HG02970 (cell line): ENCODE measurements around the gene PODNL1.

Experiments used
- ATAC-seq: cut with Tn5 transposase; IDR thresholded peaks from one replicate; pipeline ENCODE4 v1.9.1; 2021; ENCODE audit warnings: mild to moderate bottlenecking, moderate library complexity, moderate number of reproducible peaks; ENCODE audit not compliant: unreplicated experiment, low FRiP score

PODNL1 gene, protein sequence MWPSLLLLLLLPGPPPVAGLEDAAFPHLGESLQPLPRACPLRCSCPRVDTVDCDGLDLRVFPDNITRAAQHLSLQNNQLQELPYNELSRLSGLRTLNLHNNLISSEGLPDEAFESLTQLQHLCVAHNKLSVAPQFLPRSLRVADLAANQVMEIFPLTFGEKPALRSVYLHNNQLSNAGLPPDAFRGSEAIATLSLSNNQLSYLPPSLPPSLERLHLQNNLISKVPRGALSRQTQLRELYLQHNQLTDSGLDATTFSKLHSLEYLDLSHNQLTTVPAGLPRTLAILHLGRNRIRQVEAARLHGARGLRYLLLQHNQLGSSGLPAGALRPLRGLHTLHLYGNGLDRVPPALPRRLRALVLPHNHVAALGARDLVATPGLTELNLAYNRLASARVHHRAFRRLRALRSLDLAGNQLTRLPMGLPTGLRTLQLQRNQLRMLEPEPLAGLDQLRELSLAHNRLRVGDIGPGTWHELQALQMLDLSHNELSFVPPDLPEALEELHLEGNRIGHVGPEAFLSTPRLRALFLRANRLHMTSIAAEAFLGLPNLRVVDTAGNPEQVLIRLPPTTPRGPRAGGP

DNA sequence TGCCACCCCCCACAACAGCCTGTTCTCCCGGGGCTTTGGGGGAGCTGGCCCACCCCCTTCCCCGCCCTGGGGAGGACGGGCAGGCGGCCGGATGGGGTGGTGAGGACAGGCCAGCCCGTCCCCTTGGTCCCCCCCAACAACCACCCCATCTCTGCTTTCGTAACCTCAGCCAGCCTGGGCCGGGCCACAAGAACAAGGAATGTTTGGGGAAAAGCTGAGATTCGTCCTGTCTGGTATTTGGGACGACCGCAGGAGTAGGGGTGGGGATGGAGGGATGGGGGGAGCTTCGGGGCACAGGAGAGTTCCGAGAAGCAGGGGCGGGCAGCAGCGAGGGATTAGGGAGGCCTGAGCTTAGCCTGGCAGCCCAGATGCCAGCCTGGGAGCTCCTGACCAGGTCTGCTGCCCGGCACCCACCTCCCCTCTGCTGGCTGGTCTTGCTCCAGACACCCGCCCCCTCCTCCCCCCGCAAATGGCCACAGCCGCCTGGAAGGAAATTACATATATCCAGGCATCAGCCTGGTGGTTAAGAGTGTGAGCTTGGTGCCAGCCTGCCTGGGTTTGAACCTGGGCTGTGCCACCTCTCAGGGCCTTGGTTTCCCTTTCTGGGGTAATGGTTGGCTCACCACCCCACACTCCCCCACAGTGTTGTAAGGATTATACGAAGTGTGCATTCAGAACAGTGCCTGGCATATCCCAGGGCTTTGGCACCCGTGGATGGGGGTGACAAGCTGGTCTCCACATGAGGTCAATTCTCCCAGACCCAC lies at the start of gene PODNL1:
Gene PODNL1 (minus strand): TSS at position 117 of the 764 bp plus-strand sequence. CDS start 236 bp downstream, outside the sequence.
- ATAC-seq: no peak

DNA sequence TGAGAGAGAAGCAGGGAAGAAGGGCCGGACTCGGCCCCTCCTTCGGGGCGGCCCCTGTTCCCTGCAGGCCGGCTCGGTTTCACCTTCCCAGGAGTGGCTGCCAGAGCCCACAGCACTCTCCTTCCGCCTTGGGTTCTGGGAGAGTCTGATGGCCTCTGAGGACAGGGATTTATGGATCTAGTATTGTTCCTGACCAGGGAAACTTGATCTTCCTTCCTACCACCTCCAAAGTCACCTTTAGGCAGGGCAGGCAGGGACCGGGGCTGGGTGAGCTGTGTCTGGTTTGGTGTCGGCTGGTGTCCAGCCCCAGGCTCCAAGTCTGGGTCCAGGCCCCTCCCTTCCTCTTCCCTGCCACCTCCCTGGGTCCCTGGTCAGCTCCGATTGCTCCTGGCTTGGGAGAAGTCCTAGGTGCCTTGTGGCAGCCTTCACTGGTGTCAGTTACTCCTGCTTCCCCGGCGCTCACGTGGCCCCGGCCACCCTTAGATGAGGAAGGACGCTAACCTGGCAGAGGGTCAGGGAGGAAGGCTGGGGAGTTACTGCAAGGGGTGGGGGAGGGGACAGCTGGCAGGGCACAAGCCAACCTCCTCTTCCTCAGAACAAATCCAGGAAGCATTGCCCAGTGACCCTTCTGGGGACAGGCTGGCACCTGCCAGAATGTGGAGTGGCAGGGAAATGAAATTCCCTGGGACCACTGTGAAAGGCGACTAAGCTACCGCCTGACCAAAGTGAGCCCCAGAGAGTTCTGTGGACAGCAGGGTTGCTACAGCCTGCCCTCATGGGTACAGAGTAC lies 49.1 kb upstream of the PODNL1 start:
- ATAC-seq: no peak

DNA sequence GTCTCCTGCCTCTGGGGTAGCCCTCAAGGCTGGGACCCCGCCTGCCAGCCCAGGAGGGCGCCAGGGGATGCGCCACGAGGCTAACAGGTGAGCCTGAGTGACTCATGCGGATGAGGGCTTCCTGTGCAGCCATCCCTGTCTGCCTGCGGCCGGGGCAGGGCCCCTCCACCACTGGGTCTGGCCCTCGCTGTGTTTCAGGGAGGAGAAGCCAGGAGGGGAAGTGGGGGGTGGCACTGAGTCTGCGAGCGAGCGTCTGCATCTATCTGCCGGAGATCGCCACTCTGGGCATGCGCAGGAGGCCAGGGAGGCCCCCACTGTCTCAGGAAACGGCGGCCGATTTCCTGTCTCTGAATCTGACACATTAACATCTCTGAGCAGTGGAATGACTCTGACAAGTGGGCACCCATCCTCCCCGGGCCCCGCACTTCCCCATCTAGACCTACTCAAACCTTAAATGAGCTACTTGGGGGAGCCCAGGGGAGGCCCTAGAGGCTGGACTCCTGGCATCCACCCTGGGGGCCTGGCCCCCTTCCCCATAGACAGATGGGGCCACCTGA lies 48.2 kb upstream of the PODNL1 start:
- peak; percentile 75 for ATAC-seq

DNA sequence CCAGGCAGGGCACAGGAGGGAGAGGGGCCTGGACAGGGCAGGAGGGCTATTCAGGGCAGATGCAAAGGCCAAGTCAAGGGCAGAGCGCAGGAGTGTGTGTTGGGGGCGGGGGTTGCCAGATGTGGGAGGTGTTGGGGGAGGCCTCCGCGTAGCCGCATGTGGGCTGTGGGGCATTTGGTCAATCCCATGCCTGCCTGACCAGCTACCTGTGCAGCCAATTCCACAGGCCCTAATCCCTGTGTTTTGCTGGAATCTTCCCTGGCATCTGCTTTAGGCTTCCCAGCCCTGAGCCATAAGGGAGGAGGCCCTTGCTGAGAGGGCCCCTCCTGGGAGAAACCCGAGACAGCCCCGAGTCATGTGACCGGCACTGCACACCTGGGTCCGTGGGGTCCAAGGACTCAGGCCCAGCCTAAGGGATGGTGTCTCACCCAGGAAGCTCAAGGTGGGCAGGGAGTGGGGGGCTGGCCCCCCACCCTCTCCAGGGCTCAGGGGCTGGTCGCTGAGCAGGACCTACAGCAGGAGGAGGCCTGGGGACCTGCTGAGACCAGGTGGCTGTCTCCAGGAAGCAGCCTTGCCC lies 47.6 kb upstream of the PODNL1 start:
- ATAC-seq: no peak

DNA sequence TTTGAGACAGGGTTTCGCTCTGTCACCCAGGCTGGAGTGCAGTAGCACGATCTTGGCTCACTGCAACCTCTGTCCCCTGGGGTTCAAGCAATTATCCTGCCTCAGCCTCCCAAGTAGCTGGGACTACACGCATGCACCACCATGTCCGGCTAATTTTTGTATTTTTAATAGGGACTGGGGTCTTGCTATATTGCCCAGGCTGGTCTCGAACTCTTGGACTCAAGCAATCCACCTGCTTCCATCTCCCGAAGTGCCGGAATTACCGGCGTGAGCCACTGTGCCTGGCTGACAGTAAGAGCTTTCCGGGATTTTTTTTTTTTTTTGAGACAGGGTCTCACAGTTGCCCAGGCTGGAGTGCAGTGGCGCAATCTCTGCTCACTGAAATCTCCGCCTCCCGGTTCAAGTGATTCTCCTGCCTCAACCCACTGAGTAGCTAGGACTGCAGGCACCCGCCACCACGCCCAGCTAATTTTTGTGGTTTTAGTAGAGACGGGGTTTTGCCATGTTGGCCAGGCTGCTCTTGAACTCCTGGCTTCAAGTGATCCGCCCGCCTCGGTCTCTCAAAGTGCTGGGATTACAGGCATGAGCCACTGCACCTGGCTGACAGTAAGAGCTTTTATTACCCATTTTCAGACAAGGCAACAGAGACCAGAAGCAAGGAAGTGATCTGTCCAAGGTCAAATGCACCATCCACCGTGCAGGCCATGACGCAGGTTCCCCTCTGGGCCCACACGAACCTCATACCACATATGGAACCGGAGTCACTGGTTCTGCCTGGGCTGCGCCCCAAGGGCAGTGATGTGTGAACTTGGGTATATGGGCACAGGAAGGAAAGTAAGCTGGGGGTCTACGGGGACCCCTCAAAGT lies 46.9 kb upstream of the PODNL1 start:
- ATAC-seq: no peak

DNA sequence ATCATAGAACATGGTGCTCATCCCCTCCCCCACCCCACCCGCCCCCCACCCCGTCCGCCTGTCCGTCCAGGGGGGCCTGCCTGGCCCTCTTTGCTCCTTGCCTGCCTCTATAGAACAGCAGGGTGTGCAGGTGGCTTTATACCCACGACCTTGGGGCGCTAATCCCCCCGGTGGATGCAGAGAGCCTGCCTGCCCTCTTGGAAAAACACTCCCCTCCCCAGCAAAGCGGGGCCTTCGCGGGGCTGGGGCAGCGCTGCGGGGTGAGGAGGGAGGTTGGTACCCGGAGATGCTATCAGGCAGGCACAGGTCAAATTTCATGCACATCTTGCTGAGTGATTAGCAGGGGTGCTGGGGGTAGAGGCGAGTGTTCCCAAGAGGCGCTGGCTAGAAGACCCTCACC lies 46.0 kb upstream of the PODNL1 start:
- no peak for ATAC-seq

DNA sequence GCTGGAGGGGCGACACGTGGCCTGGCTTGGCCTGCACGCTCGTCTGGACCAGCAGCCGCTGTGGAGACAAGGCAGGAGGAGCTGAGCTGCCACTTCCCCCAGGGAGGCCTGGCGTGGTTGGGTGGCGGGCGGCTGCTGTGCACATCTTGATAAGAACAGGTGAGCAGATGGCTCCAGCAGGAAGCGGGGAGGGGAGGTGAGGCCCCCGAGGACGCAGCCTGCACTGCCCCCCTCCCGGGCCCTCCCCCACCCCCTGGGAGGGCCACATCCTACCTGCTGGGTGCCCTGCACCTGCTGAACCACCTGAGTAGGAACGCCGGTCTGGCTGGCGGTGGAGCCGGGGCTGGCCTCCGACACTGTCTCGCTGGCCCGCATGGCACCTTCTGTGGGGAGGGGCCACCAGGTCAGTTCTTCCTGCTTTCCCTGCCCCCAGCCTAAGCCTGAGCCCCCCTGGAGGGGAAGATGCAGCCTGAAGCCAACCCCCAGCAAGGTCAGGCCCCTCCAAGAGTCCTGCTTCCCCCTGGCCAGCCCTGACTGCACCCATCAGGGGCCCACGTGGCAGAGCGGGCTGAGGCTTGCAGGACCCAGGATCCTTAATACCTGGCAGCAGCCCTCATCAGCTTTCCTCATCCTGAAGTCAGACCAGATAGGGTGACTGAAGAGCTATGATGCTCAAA lies 45.1 kb upstream of the PODNL1 start:
- no peak for ATAC-seq

DNA sequence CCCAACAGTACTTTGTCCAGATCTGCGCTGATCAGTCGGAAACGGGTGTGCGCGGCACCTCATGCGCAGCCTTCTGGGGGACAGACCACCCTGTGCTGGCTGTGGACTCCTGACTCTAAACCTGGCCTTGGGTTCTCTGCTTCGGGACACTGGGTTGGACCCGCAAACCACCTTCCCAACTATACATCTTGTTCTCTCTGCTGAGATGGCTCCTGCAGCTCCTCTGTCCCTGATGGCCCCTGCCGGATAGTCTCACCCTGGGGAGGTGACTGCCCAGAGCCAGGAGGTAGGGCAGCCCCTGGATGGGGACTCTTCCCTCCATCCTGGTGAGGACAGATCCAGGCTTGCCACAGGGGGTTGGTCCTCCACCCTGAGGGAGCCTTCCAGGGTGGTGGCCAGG lies 44.6 kb upstream of the PODNL1 start:
- ATAC-seq: no peak

DNA sequence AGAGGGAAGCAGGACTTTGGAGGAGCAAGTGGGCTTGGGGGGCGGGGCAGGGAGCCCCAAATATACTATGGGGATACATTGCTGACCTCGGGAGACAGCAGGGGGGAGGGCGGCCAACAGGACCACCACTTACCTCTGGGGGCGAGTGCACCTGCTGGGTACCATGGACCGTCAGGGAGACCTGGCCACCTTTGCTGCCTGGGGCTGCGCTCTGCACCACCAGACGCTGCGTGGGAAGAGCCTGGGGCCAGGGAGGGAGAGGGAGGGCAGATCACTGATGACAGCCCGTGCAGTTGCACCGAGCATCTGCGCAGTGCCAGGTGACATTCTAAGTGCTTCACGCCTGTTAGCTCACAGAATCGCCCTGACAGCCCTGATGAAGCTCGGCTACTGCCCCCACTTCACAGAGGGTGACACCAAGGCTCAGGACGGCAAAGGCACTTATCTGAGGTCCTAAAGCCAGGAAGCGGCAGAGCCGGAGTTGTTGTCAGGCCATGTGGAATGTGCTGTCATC lies 43.8 kb upstream of the PODNL1 start:
- ATAC-seq: no peak

DNA sequence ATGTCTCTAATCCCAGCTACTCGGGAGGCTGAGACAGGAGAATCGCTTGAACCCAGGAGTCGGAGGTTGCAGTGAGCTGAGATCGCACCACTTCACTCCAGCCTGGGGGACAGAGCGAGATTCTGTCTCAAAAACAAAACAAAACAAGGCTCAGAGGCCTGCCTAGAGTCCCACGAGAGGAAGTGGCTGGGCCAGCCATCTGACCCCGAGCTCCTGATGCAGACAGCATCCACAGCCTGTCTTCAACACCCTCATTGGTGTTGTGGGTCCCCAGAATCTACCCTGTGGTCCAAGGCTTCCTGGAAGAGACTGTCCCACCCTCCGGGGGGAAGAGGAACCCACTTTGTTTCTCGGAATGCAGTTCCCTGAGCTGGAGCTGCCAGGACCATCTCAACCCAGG lies 43.2 kb upstream of the PODNL1 start:
- no peak for ATAC-seq

DNA sequence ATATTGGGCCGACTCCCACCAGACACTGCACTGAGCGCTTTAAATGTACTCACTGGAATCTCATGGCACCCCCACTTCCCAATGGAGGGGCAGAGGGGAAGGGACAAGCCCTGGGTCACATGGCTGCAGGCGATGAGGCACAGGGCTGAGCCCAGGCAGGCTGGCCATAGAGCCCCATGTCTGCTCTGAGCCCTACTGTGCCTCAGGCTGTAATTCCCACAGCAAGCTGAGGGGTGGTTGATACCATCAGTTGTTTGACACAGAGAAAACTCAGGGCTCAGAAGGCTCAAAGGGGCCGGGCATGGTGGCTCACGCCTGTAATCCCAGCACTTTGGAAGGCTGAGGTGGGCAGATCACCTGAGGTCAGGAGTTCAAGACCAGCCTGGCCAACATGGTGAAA lies 42.8 kb upstream of the PODNL1 start:
- no peak for ATAC-seq

DNA sequence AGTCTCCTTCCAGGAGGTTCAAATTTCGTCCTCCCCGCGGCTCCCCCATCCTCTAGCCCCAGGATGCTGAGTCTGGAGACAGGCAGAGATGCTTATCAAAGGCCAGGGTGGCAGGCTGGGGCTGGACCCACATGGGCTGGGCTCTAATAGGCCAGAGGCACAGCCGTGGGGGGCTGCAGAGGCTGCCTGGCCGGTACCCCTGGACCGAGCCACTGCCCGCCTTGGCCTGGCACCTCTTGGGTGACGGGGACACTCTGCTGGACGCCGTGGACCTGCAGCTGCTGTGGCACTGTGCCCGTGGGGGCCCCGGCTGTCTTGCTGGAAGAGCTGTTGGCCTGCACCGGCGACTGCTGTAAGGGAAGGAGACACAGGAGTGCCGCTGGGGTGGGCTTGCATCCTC lies 42.1 kb upstream of the PODNL1 start:
- no peak for ATAC-seq

DNA sequence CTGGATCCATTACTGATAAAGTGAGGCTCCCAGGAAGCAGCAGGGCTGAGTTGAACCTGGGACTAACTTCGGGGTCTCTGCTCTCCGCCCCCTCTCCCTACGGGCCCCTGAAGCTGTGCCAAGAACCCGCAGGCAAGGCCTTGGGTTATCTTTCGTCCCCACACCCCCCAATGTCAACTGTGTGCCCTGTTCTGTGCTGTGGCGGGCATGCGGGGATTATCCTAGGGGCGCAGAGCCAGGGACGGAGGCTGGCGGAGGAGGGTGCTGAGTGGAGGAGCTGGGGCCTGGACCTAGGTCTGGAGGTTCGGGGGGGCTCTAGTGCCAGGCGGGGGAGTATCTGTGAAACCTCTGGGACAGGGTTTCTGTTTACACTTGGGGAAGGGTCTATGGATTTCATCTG lies 41.5 kb upstream of the PODNL1 start:
- ATAC-seq: no peak

DNA sequence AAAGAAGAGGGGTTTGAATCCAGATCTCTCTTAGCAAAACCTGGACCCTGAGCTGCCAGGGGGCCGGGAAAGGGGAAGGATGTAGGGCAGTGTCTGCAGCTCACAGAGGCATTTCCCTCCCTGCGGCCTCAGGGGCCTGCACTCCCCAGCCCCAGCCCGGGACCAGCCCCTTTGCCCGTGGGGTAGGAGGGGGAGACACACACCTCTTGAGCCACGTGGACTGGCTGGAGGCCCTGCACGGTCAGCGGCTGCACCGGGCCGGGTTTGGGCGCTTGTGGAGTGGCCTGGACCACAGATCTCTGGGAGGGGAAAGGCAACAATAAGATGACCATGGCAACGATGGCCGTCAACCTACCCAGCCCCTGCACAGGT lies 41.0 kb upstream of the PODNL1 start:
- ATAC-seq: no peak

DNA sequence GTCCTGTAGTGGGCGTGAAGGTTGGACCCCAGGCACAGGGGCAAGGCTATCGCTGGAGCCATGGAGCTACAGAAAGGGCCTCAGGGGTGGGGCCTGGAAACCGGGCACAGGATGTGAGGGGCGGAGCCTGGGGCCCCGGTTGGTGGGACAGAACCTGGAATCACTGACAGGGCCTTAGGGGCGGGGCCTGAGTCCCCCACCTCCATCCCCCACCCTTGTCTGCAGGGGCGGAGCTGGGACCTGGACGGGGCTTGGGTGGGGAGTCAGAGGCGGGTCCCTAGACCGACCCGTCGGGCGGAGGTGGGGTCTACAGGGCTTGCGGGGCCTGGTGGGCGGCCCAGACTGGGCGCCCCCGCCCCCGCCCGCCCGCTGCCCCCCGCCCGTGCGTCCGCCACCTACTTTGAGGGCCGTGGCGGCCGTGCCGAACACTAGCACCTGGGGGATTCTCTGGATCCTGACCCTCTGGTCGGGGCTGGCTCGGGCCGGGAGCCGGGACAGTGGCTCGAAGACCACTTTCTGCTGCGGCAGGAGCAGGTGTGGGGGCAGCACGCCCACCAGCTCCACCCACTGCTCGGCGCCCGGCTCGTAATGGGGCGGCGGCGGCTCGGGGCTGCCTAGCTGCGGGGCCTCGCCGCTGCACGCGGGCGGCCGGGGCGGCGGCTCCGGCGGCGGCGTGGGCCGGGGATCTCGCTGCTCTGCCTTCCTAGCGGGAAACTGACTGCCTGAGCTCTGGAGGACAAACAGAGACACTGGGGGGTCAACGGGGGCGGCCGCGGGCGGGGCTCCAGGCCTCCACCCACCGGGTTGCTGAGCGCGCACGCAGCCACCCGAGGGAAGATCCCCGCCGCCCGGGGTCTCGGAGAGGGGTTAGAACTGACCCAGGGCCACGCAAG lies 40.4 kb upstream of the PODNL1 start:
- ATAC-seq: no peak

DNA sequence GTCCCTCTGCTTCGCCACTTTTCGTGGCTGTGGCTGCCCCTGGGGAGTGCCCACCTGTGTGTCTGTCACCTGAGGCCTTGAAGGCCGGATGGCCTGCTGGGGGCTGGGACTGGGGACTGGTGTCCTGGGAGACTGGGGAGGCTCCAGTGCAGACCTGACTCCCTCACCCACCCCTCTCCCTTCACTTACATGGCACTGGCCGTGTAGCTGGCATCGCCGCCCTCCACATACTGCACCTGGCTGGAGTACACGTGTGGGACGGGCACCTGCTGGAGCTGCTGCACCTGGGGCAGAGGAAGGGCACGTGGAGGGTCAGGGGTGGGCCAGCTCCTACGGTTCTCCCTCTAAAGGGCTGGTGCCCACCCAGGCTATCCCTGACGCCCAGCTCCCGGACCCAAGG lies 39.6 kb upstream of the PODNL1 start:
- no peak for ATAC-seq

DNA sequence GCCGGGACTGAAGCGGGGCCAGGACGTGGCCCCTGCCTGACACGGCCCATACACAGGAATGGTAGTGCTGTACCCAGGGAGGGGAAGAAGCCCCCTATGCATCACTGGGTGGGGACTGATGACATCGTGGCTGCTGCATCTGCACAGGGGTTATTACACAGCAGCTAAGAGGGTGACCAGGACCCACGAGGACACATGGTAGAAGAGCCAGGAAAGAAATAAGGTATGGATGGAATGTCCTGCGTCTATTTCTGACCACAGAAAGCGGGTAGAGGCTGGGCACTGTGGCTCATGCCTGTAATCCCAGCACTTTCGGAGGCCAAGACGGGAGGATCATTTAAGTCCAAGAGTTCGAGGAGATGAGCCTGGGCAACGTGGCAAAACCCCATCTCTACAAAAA lies 38.2 kb upstream of the PODNL1 start:
- ATAC-seq: no peak
